GM20000 (cell line): Measurements from ENCODE around the gene MRPL37.
"Not testable (repeated sequence)": the region's sequence is repeated elsewhere in the genome, so short reads cannot be mapped to it uniquely, and the experiment has no call there.

Experiments used
- DNase-seq: peaks from one replicate; pipeline ENCODE4 v3.0.0; 2012; ENCODE audit warnings: low spot score
- TF ChIP-seq, protein P1 (sequence below): IDR thresholded peaks from 2 replicates; pipeline ENCODE4 v1.5.1; 2012; ENCODE audit warnings: mild to moderate bottlenecking, control low read depth; ENCODE audit errors: extremely low read depth, missing control alignments

Gene MRPL37

DNA sequence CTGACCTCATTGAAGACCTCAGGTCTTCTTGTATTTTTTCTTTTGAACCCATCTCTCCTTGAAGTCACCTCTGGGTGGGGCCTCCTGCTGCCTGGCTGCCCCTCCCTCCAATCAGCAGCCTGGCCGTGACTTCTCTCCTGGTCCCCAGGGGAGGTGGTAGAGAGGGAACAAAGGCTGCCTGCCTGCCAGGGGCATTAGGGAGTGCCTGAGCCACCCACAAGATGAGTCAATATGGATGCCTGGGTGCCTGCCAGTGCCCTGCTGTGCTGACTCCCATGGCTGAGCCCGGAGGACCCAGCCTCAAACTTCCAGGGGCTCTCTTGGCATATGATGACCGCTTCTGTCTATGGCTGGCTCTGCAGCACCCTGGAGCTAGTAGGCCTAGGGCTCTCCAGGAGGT lies 41.9 kb upstream of the MRPL37 start:
- TF ChIP-seq, protein P1, sequence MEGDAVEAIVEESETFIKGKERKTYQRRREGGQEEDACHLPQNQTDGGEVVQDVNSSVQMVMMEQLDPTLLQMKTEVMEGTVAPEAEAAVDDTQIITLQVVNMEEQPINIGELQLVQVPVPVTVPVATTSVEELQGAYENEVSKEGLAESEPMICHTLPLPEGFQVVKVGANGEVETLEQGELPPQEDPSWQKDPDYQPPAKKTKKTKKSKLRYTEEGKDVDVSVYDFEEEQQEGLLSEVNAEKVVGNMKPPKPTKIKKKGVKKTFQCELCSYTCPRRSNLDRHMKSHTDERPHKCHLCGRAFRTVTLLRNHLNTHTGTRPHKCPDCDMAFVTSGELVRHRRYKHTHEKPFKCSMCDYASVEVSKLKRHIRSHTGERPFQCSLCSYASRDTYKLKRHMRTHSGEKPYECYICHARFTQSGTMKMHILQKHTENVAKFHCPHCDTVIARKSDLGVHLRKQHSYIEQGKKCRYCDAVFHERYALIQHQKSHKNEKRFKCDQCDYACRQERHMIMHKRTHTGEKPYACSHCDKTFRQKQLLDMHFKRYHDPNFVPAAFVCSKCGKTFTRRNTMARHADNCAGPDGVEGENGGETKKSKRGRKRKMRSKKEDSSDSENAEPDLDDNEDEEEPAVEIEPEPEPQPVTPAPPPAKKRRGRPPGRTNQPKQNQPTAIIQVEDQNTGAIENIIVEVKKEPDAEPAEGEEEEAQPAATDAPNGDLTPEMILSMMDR = no peak
- DNase-seq = no peak

DNA sequence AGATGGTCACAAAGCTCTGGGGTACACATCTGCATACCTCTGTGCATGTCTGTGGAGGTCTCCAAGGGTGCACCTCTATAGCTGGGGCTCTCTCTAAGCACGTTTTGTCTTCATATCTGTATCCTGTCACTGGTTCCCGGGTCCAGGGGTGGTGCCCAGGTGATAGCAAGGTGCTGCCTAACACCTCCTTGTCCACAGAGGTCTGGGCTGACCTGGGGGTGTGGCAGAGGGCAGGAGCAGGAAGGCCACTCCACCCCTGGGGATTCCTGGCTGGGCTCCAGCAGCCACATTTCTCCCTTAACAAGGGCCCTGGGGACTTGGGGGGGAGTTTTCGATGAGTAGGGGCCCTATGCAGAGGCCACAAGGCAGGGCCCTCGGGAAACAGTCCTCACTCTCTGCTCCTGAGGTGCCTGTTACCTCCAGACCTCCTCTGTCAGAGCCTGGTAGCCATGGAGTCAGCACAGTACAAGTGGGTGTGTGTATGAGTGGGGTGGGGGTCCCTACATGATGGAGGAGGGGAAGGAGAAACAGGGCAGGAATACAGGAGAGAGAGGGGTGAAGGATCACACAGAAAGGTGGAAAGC lies 40.1 kb upstream of the MRPL37 start:
- TF ChIP-seq, protein P1 = no peak
- no peak for DNase-seq

DNA sequence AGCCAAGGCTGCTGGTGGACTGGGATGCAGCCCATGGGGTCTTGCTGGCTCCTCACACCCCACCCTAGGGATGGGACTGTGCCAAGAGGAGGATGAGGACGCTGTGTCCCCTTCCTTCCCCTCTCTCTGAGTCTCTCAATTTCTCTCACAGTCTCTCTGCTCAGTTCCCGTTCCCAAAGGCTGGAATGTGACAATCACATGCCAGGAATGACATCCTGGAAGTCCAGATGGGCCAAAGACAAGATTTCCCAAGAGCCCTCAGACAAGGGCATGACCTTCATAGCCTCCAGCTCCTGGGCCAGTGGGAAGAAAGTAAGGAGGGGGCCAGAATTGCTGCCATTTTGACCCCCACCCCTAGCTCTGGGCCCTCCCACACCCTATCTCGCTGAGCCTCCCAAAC lies 39.6 kb upstream of the MRPL37 start:
- no peak for DNase-seq
- TF ChIP-seq, protein P1 = no peak

DNA sequence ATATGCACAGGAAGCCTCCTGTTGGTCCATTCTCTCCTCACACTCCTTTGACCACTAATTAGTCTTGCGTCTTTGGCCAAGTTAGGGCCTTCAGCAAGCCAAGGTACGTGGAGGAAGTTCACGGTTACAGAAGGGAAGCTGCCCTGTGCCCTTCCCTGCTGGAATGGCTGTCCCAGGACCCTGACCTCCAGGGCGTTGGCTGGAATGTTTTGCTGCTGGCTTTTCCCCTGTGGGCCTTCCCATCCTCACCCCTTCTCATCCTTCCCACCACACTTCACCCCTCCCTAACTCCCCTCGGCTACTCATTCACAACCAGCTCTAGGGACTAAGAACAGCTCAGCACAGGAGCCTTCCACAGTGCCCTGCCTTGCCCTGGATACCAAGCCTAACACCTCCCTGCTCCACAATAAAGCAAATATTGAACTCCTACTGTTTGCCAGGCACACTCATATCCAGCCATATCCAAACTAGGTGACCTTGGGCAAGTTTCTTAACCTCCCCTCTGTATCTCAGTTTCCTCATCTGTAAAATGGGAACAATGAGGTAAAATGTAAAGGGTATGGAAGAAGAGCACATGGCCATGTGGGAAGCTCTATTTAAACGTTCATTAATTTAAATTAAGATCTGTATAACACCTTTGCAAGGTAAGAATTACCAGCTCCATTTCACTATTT lies 38.3 kb upstream of the MRPL37 start:
- no peak for DNase-seq
- TF ChIP-seq, protein P1 = no peak

DNA sequence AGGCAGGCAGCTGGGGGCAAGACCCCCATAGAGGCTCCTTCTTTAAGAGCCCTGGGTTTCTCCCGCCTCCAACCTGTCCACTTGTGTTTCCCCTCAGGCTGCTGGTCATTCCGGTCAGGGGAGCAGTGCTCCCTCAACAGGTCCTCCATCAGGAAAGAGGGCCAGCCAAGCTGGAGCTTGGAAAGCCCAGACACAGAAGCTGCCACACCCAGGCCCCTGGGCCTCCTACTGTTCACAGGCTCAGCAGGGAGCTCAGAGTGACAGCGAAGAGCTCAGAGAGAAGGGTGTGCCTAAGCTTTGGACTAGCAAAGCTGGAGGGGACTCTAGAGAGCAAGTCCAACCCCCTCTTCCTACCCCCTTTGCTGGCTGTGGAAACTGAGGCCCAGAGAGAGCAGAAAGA lies 36.9 kb upstream of the MRPL37 start:
- no peak for DNase-seq
- TF ChIP-seq, protein P1 = no peak

DNA sequence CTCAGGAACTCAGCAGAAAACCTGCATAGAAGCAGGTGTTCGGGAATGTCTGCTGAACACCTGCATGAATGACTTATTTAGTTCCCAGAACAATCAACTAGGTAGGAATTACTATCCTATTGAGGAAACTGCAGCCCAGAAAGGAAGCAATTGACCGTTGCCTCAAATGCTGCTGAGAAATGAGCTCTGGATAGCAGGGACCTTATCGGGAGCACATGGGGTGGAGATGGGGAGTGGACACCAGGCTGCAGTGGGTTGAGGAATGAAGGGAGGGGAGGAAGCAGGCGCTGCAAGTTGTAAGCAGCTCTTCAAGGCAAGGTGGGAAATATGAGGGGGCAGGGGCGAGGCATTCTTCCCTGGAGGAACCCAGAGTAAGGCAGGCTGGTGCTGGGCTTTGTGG lies 36.4 kb upstream of the MRPL37 start:
- DNase-seq = no peak
- TF ChIP-seq, protein P1 = no peak

DNA sequence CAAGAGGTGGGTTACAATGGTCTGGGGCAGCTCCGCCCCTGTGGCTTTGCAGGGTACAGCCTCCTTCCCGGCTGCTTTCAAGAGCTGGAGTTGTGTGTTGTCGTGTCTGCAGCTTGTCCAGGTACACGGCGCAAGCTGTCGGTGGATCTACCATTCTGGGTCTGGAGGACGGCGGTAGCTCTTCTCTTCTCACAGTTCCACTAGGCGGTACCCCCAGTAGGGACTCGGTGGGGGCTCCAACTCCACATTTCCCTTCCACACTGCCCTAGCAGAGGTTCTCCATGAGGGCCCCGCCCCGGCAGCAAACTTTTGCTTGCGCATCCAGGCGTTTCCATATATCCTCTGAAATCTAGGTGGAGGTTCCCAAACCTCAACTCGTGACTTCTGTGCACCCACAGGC lies 34.8 kb upstream of the MRPL37 start:
- DNase-seq = no peak

DNA sequence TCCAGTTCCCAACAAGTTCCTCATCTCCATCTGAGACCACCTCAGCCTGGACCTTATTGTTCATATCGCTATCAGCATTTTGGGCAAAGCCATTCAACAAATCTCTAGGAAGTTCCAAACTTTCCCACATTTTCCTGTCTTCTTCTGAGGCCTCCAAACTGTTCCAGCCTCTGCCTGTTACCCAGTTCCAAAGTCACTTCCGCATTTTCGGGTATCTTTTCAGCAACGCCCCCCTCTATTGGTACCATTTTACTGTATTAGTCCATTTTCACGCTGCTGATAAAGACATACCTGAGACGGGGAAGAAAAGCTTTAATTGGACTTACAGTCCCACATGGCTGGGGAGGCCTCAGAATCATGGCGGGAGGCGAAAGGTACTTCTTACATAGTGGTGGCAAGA lies 33.6 kb upstream of the MRPL37 start:
- not testable (repeated sequence) for DNase-seq

More for the DNA sequence above, 34.8 kb upstream of the MRPL37 start:
- TF ChIP-seq, protein P1 = no peak
